Smooth muscle cell (in vitro differentiated cells): ENCODE results near the gene SAMD4A. TPM values are rescaled to one million over a fixed set of nuclear protein-coding genes. Genes with fewer than 3 reads are reported as not detected.

Source experiments
- DNase-seq: peaks from one replicate; lab custom pipeline; 2025; ENCODE audit not compliant: unreplicated experiment; lab: John Stamatoyannopoulos, UW
- H2AFZ ChIP-seq: fragments of 200-600 bp; sonication (generic); 2 replicates; pipeline ENCODE4 v1.6.0; 2016; ENCODE audit warnings: antibody characterized with exemption, low read depth, mild to moderate bottlenecking
- H3F3A ChIP-seq: fragments of 200-600 bp; sonication (generic); 2 replicates; pipeline ENCODE4 v1.6.0; 2017; ENCODE audit warnings: antibody characterized with exemption, low read depth
- H3K27ac ChIP-seq: fragments of 200-600 bp; sonication (generic); 2 replicates; pipeline ENCODE4 v1.5.1; 2016; ENCODE audit warnings: low read depth, mild to moderate bottlenecking
- H3K27me3 ChIP-seq: fragments of 200-600 bp; sonication (generic); 2 replicates; pipeline ENCODE4 v1.6.1; 2016; ENCODE audit warnings: low read depth, mild to moderate bottlenecking
- H3K36me3 ChIP-seq: fragments of 200-600 bp; sonication (generic); 2 replicates; pipeline ENCODE4 v1.5.1; 2016; ENCODE audit warnings: low read depth
- H3K4me1 ChIP-seq: fragments of 200-600 bp; sonication (generic); 2 replicates; pipeline ENCODE4 v1.5.1; 2016; ENCODE audit warnings: low read depth
- H3K4me2 ChIP-seq: fragments of 200-600 bp; sonication (generic); 2 replicates; pipeline ENCODE4 v1.6.0; 2016; ENCODE audit warnings: mild to moderate bottlenecking
- H3K4me3 ChIP-seq: fragments of 200-600 bp; sonication (generic); 2 replicates; pipeline ENCODE4 v1.5.1; 2016; ENCODE audit warnings: mild to moderate bottlenecking
- H3K79me2 ChIP-seq: fragments of 200-600 bp; sonication (generic); 2 replicates; pipeline ENCODE4 v1.6.0; 2016; ENCODE audit warnings: low read depth, mild to moderate bottlenecking
- H3K9ac ChIP-seq: fragments of 200-600 bp; sonication (generic); 2 replicates; pipeline ENCODE4 v1.6.0; 2016; ENCODE audit warnings: low read depth
- H3K9me3 ChIP-seq: fragments of 200-600 bp; sonication (generic); replicated peaks from 2 replicates; pipeline ENCODE4 v1.5.1; 2016; ENCODE audit warnings: low read depth
- H4K20me1 ChIP-seq: fragments of 200-600 bp; sonication (generic); 2 replicates; pipeline ENCODE4 v1.6.0; 2016; ENCODE audit warnings: low read depth
- CTCF ChIP-seq: fragments of 200-600 bp; sonication (generic); IDR thresholded peaks from 2 replicates; pipeline ENCODE4 v1.5.1; 2017; ENCODE audit warnings: borderline replicate concordance, mild to moderate bottlenecking, antibody characterized with exemption; ENCODE audit not compliant: insufficient read depth, poor library complexity, severe bottlenecking
- WGBS: methylation state at CpG from one replicate; pipeline ENCODE4 v1.1.7; 2016; ENCODE audit warnings: low lambda C conversion rate; 5-methylcytosine and 5-hydroxymethylcytosine counted together
- polyA plus RNA-seq: library from polyadenylated mRNA; unstranded; fragments of >200 nt; fragmentation: Nextera tagmentation; extraction: Ambion mirVana; gene quantifications from 2 replicates; pipeline ENCODE4 v1.2.1, GENCODE V29; 2016
- total RNA-seq: library from RNA; depleted of rRNA; stranded (reverse); fragments of >200 nt; gene quantifications from 2 replicates; pipeline ENCODE4 v1.2.3, GENCODE V29; 2014

SAMD4A gene
- total and polyA plus RNA-seq, 2 experiments from 2014 or later, result 9.2 to 36.7 TPM

DNA sequence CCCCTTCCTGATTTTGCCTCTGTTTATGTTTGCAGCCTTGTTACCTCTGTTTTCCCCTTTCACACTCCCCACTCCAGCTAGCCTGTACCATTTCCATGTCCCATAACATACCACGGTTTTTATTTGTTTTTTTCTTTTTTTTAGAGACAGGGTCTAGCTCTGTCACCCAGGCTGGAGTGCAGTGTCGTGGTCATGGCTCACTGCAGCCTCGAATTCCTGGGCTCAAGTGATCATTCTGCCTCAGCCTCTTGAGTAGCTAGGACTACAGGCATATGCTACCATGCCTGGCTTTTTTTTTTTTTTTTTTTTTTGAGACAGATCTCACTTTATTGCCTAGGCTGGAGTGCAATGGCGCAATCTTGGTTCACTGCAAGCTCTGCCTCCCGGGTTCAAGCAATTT lies 18.4 kb upstream of the SAMD4A start:
- 82% methylated on average over 5 of the region's 5 CpGs for WGBS
- no peak for TF ChIP-seq CTCF
- Histone ChIP-seq H2AFZ (no peak overlapping the region), H3K27ac (no peak overlapping the region), H3K79me2 (no peaks in the 10 kb centered on the region), H3K4me2 (no peak overlapping the region), H3K9ac (no peak overlapping the region), H3K4me3 (no peak overlapping the region), H3F3A (no peaks in the 10 kb centered on the region), H4K20me1 (no peaks in the 10 kb centered on the region), H3K4me1 (no peaks in the 10 kb centered on the region), H3K9me3 (no peaks in the 10 kb centered on the region), H3K27me3 (no peaks in the 10 kb centered on the region), H3K36me3 (no peaks in the 10 kb centered on the region)
- DNase-seq, result no peak

GRCh38 chr14:54549862-54550261 lies 17.1 kb upstream of the SAMD4A start:
- H3K4me2 ChIP-seq, result no peak overlapping the region
- no peak for TF ChIP-seq CTCF
- H3K27ac ChIP-seq, result no peak overlapping the region
- H4K20me1 ChIP-seq, result no peaks in the 10 kb centered on the region
- H3K9ac ChIP-seq, result no peak overlapping the region
- WGBS, result 87% methylated on average over 3 of the region's 3 CpGs
- H2AFZ ChIP-seq, result no peak overlapping the region
- DNase-seq, result no peak
- no peak overlapping the region for H3K4me3 ChIP-seq
- H3K4me1 ChIP-seq, result no peaks in the 10 kb centered on the region
- H3K27me3 ChIP-seq, result no peaks in the 10 kb centered on the region
- H3K79me2 ChIP-seq, result no peaks in the 10 kb centered on the region
- no peaks in the 10 kb centered on the region for H3F3A ChIP-seq
- H3K36me3 ChIP-seq, result no peaks in the 10 kb centered on the region
- no peaks in the 10 kb centered on the region for H3K9me3 ChIP-seq

DNA sequence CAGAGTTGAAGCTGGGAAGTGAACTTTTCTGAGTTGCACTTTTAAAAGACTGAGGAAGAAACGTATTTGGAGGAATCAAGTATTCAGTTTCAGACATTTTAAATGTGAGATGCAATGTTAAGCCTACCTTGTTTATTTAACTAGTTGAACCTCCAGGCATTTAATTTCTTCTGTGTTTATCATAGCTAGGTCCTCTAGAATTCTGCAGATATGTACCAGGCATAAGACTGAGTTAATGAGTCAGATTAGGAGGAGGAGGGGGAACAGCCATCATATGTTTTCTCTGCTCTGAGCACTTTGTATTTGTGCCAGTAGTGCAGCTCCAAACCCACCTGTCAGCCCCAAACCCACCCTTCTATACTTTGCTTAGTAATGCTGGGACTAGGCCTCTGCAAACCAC lies 16.4 kb upstream of the SAMD4A start:
- H3K4me1 ChIP-seq, result no peaks in the 10 kb centered on the region
- no peak overlapping the region for H2AFZ ChIP-seq
- H3K27ac ChIP-seq, result no peak overlapping the region
- no peaks in the 10 kb centered on the region for H3K36me3 ChIP-seq
- H3K4me3 ChIP-seq, result no peak overlapping the region
- no peaks in the 10 kb centered on the region for H4K20me1 ChIP-seq
- no peak overlapping the region for H3K4me2 ChIP-seq
- no peaks in the 10 kb centered on the region for H3K9me3 ChIP-seq
- no peak for DNase-seq
- no peaks in the 10 kb centered on the region for H3F3A ChIP-seq
- no peak for TF ChIP-seq CTCF
- H3K79me2 ChIP-seq, result no peaks in the 10 kb centered on the region
- H3K27me3 ChIP-seq, result no peaks in the 10 kb centered on the region
- 78% methylated on average over 1 of the region's 1 CpG for WGBS
- H3K9ac ChIP-seq, result no peak overlapping the region

- H3K4me3 ChIP-seq, result no peak overlapping the region
- H3F3A ChIP-seq, result no peaks in the 10 kb centered on the region
- H3K4me2 ChIP-seq, result no peak overlapping the region
- H4K20me1 ChIP-seq, result no peaks in the 10 kb centered on the region
- H2AFZ ChIP-seq, result no peak overlapping the region
- H3K4me1 ChIP-seq, result no peaks in the 10 kb centered on the region
- H3K9ac ChIP-seq, result no peak overlapping the region
- H3K27me3 ChIP-seq, result no peaks in the 10 kb centered on the region
- WGBS, result 91% methylated on average over 2 of the region's 2 CpGs
- no peak for DNase-seq
- H3K79me2 ChIP-seq, result no peaks in the 10 kb centered on the region
- no peak overlapping the region for H3K27ac ChIP-seq
- H3K36me3 ChIP-seq, result no peaks in the 10 kb centered on the region
- no peaks in the 10 kb centered on the region for H3K9me3 ChIP-seq
- no peak for TF ChIP-seq CTCF
Measured at GRCh38 chr14:54554401-54554800, 12.5 kb upstream of the SAMD4A start.
